Measurements from ENCODE around the gene MRPL20. TPM values are rescaled to one million over a fixed set of nuclear protein-coding genes. Genes with fewer than 3 reads are reported as not detected.
A peak's percentile ranks its signal among the peaks of the same experiment; 100 is the strongest.

MRPL20 gene
- total RNA-seq, 2 donors from 2014 or later, result 143 to 174 TPM

DNA sequence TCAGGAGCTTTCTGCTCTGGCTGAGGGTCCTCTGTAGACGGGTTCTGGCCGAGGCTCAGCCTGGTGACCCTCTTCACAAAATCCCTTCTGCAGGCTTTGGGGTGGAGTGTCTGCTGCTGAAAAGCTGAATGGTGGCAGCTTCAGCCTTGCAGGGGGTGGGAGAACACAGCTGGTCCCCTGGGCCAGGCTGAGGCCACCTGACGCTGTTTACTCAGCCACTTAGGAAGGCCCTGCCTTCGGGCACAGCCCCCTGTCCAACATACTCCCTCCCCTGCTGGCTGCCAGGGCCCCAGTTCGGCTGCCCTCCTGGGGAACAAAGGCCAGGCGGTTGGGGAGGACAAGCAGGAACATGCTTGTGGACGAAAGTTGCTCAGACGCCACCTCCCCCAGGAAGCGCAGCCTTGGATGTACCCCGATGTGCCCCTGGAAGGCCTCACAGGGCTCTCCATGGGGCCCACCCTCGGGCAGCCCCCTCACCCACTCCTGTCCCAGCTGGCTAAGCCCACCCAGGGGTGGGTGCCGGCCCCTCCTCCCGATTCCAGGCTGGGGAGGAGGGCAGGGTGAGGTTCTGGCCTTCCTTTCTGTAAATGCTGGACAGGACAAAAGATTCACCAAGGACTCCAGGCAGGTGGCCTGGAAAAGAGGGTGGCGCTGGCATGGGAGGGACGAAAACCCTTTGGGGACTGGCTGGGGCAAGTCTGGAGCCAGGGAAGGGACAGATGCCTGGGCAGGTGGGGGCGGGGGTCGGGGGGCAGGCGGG, 14.2 kb upstream of the MRPL20 start, which contains the start of gene ANKRD65:
ANKRD65 (minus strand) TSS at position 130 of the 760 bp plus-strand sequence. CDS start 271 bp downstream, outside the sequence.
- peak within 1 kb of the TSS; percentile 64 to 77 for H3K27ac ChIP-seq
- peak within 1 kb of the TSS; percentile 32 to 41 for H3K4me3 ChIP-seq
- no peaks in the 10 kb centered on the region for H3K27me3 ChIP-seq (replicated peaks; ENCODE audit: insufficient read depth)
- H3K36me3 ChIP-seq, result no peaks in the 10 kb centered on the region
- H3K4me1 ChIP-seq (replicated peaks), result peaks cover 6% of the 10 kb centered on the region
- intact Hi-C loops (cut with DNase I), result no loop called here
- no peak for DNase-seq (ENCODE audit: low spot score)
- WGBS, result 33% methylated on average over 18 of the region's 18 CpGs
- H3K9me3 ChIP-seq, result no peaks in the 10 kb centered on the region
- TF ChIP-seq, protein P1, sequence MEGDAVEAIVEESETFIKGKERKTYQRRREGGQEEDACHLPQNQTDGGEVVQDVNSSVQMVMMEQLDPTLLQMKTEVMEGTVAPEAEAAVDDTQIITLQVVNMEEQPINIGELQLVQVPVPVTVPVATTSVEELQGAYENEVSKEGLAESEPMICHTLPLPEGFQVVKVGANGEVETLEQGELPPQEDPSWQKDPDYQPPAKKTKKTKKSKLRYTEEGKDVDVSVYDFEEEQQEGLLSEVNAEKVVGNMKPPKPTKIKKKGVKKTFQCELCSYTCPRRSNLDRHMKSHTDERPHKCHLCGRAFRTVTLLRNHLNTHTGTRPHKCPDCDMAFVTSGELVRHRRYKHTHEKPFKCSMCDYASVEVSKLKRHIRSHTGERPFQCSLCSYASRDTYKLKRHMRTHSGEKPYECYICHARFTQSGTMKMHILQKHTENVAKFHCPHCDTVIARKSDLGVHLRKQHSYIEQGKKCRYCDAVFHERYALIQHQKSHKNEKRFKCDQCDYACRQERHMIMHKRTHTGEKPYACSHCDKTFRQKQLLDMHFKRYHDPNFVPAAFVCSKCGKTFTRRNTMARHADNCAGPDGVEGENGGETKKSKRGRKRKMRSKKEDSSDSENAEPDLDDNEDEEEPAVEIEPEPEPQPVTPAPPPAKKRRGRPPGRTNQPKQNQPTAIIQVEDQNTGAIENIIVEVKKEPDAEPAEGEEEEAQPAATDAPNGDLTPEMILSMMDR (IDR thresholded peaks at IDR 0.05), result no peak
- TF ChIP-seq POLR2AphosphoS5 (IDR thresholded peaks at IDR 0.05) (peak; percentile 47), POLR2A (IDR thresholded peaks at IDR 0.05) (peak; percentile 59)

DNA sequence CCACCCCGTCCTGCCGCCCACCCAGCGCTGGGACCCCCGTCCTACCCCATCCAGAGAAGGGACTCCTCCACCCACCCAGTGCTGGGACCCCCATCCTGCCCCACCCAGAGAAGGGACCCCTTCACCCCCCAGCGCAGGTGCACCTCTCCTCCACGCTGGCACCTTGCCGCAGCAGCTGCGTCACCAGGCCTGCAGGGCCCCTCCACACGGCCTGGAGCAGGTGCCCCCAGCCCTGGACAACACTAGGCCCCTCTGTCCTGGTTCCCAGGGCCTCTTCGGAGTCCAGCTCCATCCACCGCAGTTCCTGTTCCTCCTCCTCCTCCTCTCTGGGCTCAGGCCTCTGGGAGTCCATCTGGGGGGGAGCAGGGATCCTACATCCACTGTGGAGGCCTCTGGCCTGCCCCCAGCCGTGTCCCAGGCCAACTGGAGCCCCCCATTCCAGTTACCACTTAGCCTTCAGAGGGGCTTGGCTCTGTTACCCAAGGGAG, 13.6 kb upstream of the MRPL20 start:
- no peak for DNase-seq (ENCODE audit: low spot score)
- Histone ChIP-seq H3K9me3 (no peaks in the 10 kb centered on the region), H3K27ac (peak overlapping the region; percentile 64 to 77), H3K4me1 (replicated peaks) (peaks cover 6% of the 10 kb centered on the region), H3K36me3 (no peaks in the 10 kb centered on the region), H3K4me3 (peak overlapping the region; percentile 32 to 41), H3K27me3 (replicated peaks; ENCODE audit: insufficient read depth) (no peaks in the 10 kb centered on the region)
- TF ChIP-seq POLR2A (IDR thresholded peaks at IDR 0.05) (no peak), POLR2AphosphoS5 (IDR thresholded peaks at IDR 0.05) (no peak)
- TF ChIP-seq, protein P1 (IDR thresholded peaks at IDR 0.05), result no peak
- intact Hi-C loops (cut with DNase I), result no loop called here
- 66% methylated on average over 7 of the region's 12 CpGs for WGBS

DNA sequence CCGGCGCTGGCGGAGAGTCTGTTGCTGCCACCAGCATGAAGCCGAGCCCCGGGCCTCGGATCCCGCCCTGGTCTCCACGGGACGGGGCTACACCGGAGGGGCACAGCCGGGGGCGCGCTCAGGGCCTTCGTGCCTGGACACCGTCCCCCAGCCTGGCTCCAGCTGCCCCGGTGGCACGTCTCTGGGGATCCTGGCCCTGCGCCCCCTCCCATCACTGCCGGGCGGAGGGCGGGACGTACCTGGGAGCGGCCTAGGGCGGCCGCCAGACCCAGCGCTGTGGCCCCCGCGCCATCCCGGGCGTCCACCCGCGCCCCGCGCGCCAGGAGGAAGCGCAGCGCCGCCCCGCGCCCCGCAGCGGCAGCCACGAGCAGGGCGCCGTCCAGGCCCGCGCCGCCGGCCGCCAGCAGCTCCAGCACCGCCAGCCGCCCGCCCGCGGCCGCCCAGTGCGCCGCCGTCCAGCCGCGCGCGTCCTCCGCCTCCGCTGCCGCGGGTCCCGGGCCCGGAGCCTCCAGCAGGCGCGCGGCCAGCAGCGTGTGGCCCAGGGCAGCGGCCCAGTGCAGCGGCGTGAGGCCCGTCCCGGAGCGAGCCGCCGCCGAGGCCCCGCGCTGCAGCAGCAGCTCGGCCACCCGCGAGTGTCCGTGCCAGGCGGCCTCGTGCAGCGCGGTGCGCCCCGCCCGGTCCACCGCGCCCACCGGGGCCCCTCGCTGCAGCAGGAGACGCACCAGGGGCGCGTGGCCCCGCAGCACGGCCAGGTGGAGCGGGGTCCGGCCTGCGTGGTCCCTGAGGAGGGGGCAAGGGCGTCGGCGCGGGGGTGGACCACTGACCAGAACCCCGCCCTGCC, 12.9 kb upstream of the MRPL20 start:
- DNase-seq (ENCODE audit: low spot score), result no peak
- Histone ChIP-seq H3K4me3 (peak overlapping the region; percentile 32 to 41), H3K9me3 (no peaks in the 10 kb centered on the region), H3K4me1 (replicated peaks) (peaks cover 6% of the 10 kb centered on the region), H3K27ac (peak overlapping the region; percentile 80 to 83), H3K36me3 (no peaks in the 10 kb centered on the region), H3K27me3 (replicated peaks; ENCODE audit: insufficient read depth) (no peaks in the 10 kb centered on the region)
- 3% methylated on average over 75 of the region's 112 CpGs for WGBS
- TF ChIP-seq POLR2A (IDR thresholded peaks at IDR 0.05), result no peak
- TF ChIP-seq, protein P1 (IDR thresholded peaks at IDR 0.05), result peak in 1 of 4 experiments; percentile 9
- intact Hi-C loops (cut with DNase I), result no loop called here

DNA sequence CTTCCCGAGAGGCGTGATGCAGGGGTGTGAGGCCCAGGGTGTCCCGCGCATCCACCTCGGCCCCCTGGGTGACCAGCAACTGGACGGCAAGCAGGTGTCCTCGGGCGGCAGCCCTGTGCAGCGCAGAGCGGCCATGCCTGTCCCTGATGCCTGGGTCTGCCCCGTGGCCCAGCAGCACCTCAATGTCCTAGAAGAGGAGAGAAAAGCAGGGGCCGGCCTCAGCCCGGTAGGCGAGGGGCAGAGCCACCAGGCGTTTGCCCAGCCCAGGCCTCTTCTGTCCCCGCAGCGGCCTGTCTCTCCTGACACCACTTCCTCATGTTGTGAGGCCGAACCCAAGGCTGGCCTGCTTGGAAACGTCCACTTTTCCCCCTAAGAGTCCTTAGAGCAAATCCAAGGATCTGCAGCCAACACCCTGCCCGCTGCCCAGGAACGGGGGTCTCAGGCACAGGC, 12.3 kb upstream of the MRPL20 start:
- H3K36me3 ChIP-seq, result no peaks in the 10 kb centered on the region
- no peak for TF ChIP-seq POLR2AphosphoS5 (IDR thresholded peaks at IDR 0.05)
- TF ChIP-seq, protein P1 (IDR thresholded peaks at IDR 0.05), result no peak
- no peak for TF ChIP-seq POLR2A (IDR thresholded peaks at IDR 0.05)
- H3K4me1 ChIP-seq (replicated peaks), result peaks cover 6% of the 10 kb centered on the region
- peak overlapping the region; percentile 80 to 83 for H3K27ac ChIP-seq
- 68% methylated on average over 21 of the region's 21 CpGs for WGBS
- intact Hi-C loops (cut with DNase I), result no loop called here
- no peak for DNase-seq (ENCODE audit: low spot score)
- H3K9me3 ChIP-seq, result no peaks in the 10 kb centered on the region
- H3K27me3 ChIP-seq (replicated peaks; ENCODE audit: insufficient read depth), result no peaks in the 10 kb centered on the region
- peak overlapping the region; percentile 32 to 41 for H3K4me3 ChIP-seq
